Colonic mucosa (tissue), 4 donors: Measurements from ENCODE around the gene TMEM154. TPM values are rescaled to one million over a fixed set of nuclear protein-coding genes. Genes with fewer than 3 reads are reported as not detected.

Experiments used
- DNase-seq: peaks from one replicate; pipeline ENCODE4 v3.0.0-alpha.2; 2020
- H3K27ac ChIP-seq: fragments of 200-600 bp; one replicate; pipeline ENCODE4 v1.8.0; 2021
- H3K27me3 ChIP-seq: fragments of 200-600 bp; one replicate; pipeline ENCODE4 v1.8.0; 2021
- H3K36me3 ChIP-seq: fragments of 200-600 bp; one replicate; pipeline ENCODE4 v1.8.0; 2021
- H3K4me1 ChIP-seq: fragments of 200-600 bp; one replicate; pipeline ENCODE4 v1.8.0; 2021; ENCODE audit warnings: mild to moderate bottlenecking
- H3K4me3 ChIP-seq: fragments of 200-600 bp; one replicate; pipeline ENCODE4 v1.8.0; 2021
- H3K9ac ChIP-seq, 2 donors: one replicate each; pipeline ENCODE4 v1.7.0; 2013; ENCODE audit warnings: control low read depth in 2 of 2, low read depth in 2 of 2, low read length in 2 of 2
- H3K9me3 ChIP-seq: fragments of 200-600 bp; one replicate; pipeline ENCODE4 v1.8.0; 2021
- CTCF ChIP-seq: fragments of 200-600 bp; IDR thresholded peaks from one replicate; pipeline ENCODE4 v1.8.0; 2022; ENCODE audit warnings: antibody characterized with exemption, mild to moderate bottlenecking
- intact Hi-C: fragments of 100-400 bp; cut with DNase I; formaldehyde crosslinking; loops from one replicate; pipeline ENCODE4 v1.14.1; 2022
- total RNA-seq, 2 donors: library from RNA; stranded (reverse); fragmentation: NEBNext Ultra II Directional in 1 of 2; extraction: Animal tissue kit (Norgen Biotek cat#: 25700) in 1 of 2; gene quantifications; one replicate each; pipeline ENCODE4 v1.2.1, GENCODE V29; 2021
- donor health status: healthy.
- donor health status: DM: no; HTN: no; CAD: no.
- donor health status: DM: no; HTN: no; CAD: no.

TMEM154 gene
- total RNA-seq, 2 donors from 2014 or later, result 1.5 to 3.5 TPM

GRCh38 chr4:152696764-152697261 lies 17.0 kb upstream of the TMEM154 start:
- TF ChIP-seq CTCF, result no peak

GRCh38 chr4:152693871-152694270 lies 14.1 kb upstream of the TMEM154 start:
- no peaks in the 10 kb centered on the region for H3K4me1 ChIP-seq
- no peak overlapping the region for H3K27ac ChIP-seq
- H3K9me3 ChIP-seq, result no peaks in the 10 kb centered on the region
- H3K36me3 ChIP-seq, result no peaks in the 10 kb centered on the region
- no peak for DNase-seq
- intact Hi-C loops, result no loop called here
- no peaks in the 10 kb centered on the region for H3K27me3 ChIP-seq
- no peak overlapping the region for H3K4me3 ChIP-seq
- H3K9ac ChIP-seq, result no peak overlapping the region
- no peak for TF ChIP-seq CTCF

More at GRCh38 chr4:152696764-152697261, 17.0 kb upstream of the TMEM154 start:
- no peak for DNase-seq
- H3K27ac ChIP-seq, result no peak overlapping the region
- intact Hi-C loops, result no loop called here
- H3K4me3 ChIP-seq, result no peak overlapping the region
- H3K36me3 ChIP-seq, result no peaks in the 10 kb centered on the region
- no peaks in the 10 kb centered on the region for H3K4me1 ChIP-seq
- H3K9me3 ChIP-seq, result no peaks in the 10 kb centered on the region
- no peak overlapping the region for H3K9ac ChIP-seq
- H3K27me3 ChIP-seq, result no peaks in the 10 kb centered on the region

GRCh38 chr4:152691761-152692160 lies 12.0 kb upstream of the TMEM154 start:
- no peak for TF ChIP-seq CTCF
- Histone ChIP-seq H3K4me3 (no peak overlapping the region), H3K27ac (no peak overlapping the region), H3K4me1 (no peaks in the 10 kb centered on the region), H3K27me3 (no peaks in the 10 kb centered on the region), H3K9me3 (no peaks in the 10 kb centered on the region), H3K9ac (no peak overlapping the region), H3K36me3 (no peaks in the 10 kb centered on the region)
- DNase-seq, result no peak
- intact Hi-C loops, result no loop called here

- Histone ChIP-seq H3K9ac (no peak overlapping the region), H3K27ac (no peak overlapping the region), H3K4me1 (no peaks in the 10 kb centered on the region), H3K9me3 (no peaks in the 10 kb centered on the region), H3K4me3 (no peak overlapping the region), H3K27me3 (no peaks in the 10 kb centered on the region), H3K36me3 (no peaks in the 10 kb centered on the region)
- intact Hi-C loops, result no loop called here
- DNase-seq, result no peak
- TF ChIP-seq CTCF, result no peak
Measured at GRCh38 chr4:152690706-152691651, 11.2 kb upstream of the TMEM154 start.

GRCh38 chr4:152689615-152690501 lies 10.1 kb upstream of the TMEM154 start:
- TF ChIP-seq CTCF, result no peak

More at GRCh38 chr4:152689615-152690501, 10.1 kb upstream of the TMEM154 start:
- no peak overlapping the region for H3K27ac ChIP-seq
- H3K27me3 ChIP-seq, result no peaks in the 10 kb centered on the region
- no peaks in the 10 kb centered on the region for H3K4me1 ChIP-seq
- intact Hi-C loops, result no loop called here
- no peak overlapping the region for H3K4me3 ChIP-seq
- no peak overlapping the region for H3K9ac ChIP-seq
- no peaks in the 10 kb centered on the region for H3K36me3 ChIP-seq
- no peaks in the 10 kb centered on the region for H3K9me3 ChIP-seq
- no peak for DNase-seq
